A204.1 (cell line): Measurements from ENCODE around the gene MRTFA.

Experiments
- FAIRE-seq: peaks from 2 replicates; lab custom pipeline; 2012; peaks lifted over from hg19 to GRCh38; lab: Jason Lieb, UNC

MRTFA gene

GRCh38 chr22:40463017-40463631 is 173.4 kb downstream of the MRTFA start:
- no peak for FAIRE-seq

- no peak for FAIRE-seq
Observed at GRCh38 chr22:40462195-40462984, 174.1 kb downstream of the MRTFA start.

- no peak for FAIRE-seq
Observed at GRCh38 chr22:40453671-40454070, 182.8 kb downstream of the MRTFA start.

DNA sequence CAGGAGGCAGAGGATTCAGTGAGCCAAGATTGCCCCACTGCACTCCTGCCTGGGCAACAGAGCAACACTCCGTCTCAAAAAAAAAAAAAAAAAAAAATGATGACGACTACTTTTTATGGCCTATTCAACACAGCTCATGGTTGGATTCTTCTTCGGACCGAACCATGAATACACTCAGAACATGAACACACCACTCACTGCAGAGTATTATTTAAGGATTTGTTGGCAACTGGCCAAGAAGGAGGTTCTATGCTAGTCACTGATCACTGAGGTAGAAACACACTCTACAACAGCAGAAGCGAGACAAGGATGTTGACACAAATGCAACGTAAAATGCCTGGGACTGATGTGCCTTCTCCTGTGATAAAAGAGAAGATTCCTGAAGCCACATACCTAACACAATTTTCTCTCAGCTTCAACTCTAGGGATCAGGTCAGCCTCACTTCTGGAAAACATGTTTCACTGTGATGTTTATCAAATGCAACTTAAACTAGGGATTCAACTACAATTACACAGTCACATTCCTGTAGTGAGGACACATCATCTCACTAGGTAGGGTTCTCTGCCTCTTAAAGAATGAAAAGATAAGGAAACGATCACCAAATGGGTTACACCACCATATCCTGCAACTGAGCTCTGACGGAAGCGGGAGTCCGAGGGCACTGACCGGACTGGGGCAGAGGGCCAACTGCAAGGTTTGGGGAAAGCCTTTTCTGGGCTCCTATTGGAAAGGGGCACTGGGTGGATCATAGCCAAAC is 183.6 kb downstream of the MRTFA start:
- FAIRE-seq, result no peak

- FAIRE-seq, result no peak
Observed at GRCh38 chr22:40451210-40451609, 185.3 kb downstream of the MRTFA start.

DNA sequence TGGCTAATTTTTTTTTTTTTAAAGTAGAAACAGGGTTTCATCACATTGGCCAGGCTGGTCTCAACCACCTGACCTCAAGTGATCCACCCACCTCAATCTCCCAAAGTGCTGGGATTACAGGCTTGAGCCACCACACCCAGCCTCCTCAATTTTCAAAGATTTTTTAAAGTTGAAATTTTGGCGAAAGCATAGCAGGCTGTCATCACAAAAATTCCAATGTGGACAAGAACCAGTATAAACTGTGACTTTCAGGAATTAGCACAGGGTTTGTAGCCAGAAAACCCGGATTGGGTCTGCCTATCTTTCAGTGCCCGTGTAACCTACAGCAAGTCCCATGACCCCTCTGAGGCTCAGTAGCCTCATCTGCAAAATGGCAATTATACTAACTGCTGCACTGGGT is 185.9 kb downstream of the MRTFA start:
- no peak for FAIRE-seq

DNA sequence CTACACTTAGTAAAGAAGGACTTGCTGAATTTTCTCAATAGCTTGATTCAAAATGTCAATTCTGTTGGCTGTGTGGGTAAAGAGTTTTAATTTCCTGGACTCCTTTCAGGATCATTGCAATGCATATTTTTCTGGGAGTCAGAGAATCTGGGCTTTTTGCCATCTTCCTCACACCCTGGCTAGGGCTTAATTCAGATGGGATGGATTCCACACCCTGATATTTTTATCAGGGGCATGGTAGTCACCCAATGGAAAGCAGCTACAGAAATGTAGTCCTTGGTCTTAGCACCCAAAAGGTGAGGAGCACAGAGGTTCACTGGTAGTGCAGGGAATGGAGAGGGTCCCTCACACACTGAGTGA is 186.9 kb downstream of the MRTFA start:
- no peak for FAIRE-seq

DNA sequence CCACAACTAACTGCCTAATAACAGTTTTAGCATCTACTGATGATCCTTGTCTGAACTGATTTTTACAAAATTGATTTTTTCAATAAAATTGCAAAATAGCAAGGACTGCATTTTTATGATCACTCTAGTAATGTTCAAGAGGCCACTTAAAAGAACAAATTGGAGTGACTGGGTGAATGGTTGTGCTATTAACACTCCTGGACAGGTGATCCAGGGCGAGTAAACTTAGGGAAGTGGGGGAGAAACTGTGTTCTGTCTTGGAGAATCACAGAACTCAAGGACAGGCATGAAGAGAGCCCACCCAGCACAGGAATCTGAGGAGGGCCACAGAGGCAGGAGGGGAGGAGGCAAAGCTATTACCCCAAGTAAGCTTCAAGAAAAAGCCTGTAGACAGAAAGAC is 190.3 kb downstream of the MRTFA start:
- no peak for FAIRE-seq

GRCh38 chr22:40444178-40444831 is 192.2 kb downstream of the MRTFA start:
- no peak for FAIRE-seq

GRCh38 chr22:40443732-40444131 is 192.8 kb downstream of the MRTFA start:
- no peak for FAIRE-seq

DNA sequence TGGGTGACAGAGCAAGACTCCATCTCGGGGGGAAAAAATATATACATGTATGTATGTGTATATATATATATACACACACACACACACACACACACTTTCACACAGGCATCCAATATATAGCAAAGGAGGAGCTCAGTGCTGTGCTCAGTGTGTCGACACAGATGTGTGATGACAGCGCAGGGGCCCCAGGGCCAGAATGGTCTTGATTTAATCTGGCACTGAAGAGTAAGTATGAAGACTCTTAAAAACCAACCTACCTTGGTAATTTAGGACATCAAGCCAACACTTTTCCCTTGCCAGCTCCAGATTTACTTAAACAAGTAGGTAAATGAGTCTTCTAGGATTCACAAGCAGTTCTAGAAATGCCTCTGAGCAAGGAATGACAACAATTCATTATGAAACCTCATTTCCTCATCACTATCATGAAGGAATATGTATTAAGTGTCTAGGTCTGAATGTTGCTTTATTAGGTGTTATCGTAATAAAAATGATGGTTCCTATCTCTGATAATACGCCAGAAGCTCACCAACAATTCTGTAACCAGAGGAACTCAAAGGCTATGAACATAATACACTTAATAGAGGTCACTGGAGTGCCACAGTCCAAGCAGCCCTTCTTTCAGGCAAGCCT is 194.6 kb downstream of the MRTFA start:
- FAIRE-seq, result no peak

DNA sequence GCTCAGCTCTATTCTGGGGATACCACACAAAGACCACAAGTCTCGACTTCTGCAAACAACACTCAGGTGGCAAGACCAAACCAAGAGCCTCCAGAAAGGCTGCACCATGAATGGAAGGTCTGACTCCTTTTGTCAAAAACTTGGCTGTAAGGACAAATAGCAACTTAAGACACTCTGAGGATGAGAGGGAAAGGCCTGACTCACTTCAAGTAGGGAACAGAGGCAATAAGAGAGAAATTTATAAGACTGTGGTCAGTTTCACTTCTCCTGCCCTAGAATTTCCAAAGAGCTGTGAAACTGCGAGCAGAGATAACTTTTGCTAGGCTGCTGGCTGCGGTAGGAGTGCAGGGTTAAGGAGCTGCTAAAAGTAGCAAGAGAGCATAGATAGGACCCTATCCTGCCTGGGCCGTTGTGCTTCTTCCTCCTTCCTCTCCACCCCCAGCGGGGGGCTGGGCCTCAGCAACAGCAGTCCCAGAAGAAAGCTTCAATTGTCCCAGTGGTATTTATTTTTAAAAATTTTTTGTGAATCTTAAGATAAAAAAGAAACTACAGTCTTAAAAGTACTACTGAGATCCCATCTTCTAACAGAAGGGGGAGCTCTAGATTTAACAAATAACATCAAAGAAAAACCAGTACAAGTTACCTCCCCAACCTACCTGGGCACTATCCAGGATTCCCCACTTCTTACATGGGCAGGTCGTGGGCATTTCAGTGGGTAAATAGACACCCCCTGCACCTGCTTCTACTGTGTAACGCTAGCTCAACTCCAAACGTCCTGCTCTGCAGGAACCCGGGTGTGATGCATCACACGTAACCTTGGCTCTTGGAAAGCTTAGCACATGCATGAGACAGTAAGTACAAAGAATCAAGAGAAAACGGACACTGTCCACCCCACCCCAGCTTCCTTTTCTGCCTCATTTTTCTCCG is 199.8 kb downstream of the MRTFA start:
- FAIRE-seq, result peak; percentile 93

GRCh38 chr22:40434745-40435144 is 201.8 kb downstream of the MRTFA start:
- no peak for FAIRE-seq

DNA sequence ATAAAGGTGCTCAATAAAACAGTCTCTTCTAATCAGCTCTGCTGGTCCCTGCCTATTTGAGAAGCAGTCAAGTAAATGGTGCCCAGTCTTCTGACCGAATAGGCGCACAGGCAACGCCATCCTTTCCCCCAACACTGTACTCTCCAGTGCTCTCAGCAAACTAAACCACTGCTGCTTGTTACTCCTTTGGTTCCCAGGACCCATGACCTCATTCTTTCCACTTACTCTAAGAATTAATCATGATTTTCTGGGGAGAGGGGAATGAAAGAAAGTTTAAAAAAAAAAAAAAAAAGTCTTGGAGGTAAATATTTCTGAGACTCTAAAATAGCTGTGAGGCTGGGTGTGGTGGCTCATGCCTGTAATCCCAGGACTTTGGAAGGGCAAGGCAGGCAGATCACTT is 202.4 kb downstream of the MRTFA start:
- no peak for FAIRE-seq

- no peak for FAIRE-seq
Observed at GRCh38 chr22:40433416-40434090, 203.0 kb downstream of the MRTFA start.

DNA sequence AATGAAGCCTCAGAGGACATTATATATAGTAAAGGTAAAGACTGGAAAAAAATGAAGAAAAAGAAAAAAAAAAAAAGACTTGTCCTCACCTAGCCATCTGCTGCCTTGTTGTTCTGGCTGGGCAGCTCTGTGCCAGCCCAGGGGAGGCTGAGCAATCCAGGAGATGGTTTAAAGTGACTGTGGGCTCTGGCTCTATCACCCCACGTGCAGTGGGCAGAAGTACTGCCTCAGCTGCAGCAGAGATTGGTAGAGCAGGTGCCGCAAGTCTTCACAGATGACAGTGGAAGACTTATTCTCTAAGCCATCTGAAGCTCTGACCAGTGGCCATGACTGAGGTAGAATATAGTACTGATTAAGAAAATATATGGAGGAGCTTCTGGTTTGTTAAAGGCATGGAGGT is 203.9 kb downstream of the MRTFA start:
- no peak for FAIRE-seq

DNA sequence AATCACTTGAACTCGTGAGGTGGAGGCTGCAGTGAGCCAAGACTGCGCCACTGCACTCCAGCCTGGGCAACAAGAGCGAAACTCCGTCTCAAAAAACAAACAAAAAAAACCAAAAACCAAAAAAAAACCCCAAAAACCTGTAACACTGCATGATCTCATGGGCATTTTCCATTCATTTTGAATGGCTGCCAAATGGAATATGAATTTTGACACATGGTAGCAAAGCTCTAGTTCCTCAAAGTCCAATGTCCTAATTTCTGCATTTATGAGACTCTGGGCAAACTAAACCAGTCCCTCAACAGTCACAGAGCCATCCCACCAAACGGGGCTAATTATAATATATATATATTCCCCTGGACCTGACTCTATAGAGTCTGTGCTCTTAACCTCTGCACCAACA is 204.4 kb downstream of the MRTFA start:
- FAIRE-seq, result no peak

- FAIRE-seq, result no peak
Observed at GRCh38 chr22:40430991-40431390, 205.5 kb downstream of the MRTFA start.

DNA sequence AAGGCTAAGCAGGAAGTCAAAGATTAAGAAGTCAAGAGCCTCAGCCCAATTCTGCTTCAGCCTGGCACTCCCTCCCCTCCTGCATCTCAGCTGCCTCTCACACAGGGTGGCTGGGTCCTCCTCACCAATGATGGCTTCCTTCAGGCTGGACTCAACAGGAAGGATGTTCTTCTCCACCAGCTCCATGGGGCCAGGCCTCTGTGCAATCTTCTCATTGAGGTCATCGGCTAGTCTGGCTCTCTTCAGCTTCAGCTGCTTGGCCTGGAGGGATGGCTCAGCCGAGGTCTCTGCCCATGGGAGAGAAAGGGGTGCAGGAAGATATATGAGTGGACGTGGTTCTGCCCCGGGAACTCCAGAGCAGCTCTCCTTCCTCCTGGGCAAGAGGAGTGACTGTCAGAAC is 207.0 kb downstream of the MRTFA start:
- no peak for FAIRE-seq

- no peak for FAIRE-seq
Observed at GRCh38 chr22:40428796-40429195, 207.7 kb downstream of the MRTFA start.
